Calu3 (cell line): ENCODE measurements around the gene OR10A5. TPM values are rescaled to one million over a fixed set of nuclear protein-coding genes. Genes with fewer than 3 reads are reported as not detected.

Experiments used
- BruUV-seq: library from RNA; stranded (reverse); fragments of 400-500 nt; replicated peaks from 2 replicates; lab custom pipeline; 2021; lab: Mats Ljungman, UMichigan
- CTCF ChIA-PET: fragments of 300-600 bp; sonication (Branson Sonifier 250); formaldehyde crosslinking; loops from one replicate; lab custom pipeline; 2022; ENCODE audit warnings: antibody characterized with exemption; lab: Charles Lee
- DNase-seq: peaks from one replicate; pipeline ENCODE4 v3.0.0; 2022
- H3K27ac Mint-ChIP-seq: one replicate; pipeline ENCODE4 v1.8.0; 2022; ENCODE audit warnings: mixed read lengths; ENCODE audit not compliant: unreplicated experiment
- H3K27me3 Mint-ChIP-seq: one replicate; pipeline ENCODE4 v1.8.0; 2022; ENCODE audit warnings: mixed read lengths; ENCODE audit not compliant: unreplicated experiment
- H3K36me3 Mint-ChIP-seq: one replicate; pipeline ENCODE4 v1.8.0; 2022; ENCODE audit warnings: mild to moderate bottlenecking, moderate library complexity, mixed read lengths; ENCODE audit not compliant: insufficient read depth, unreplicated experiment
- H3K4me1 Mint-ChIP-seq: one replicate; pipeline ENCODE4 v1.8.0; 2022; ENCODE audit warnings: mild to moderate bottlenecking, low read depth, mixed read lengths; ENCODE audit not compliant: unreplicated experiment
- H3K4me3 Mint-ChIP-seq: one replicate; pipeline ENCODE4 v1.8.0; 2022; ENCODE audit warnings: mild to moderate bottlenecking, low read depth, moderate library complexity, mixed read lengths; ENCODE audit not compliant: unreplicated experiment
- H3K9me3 Mint-ChIP-seq: one replicate; pipeline ENCODE4 v1.8.0; 2022; ENCODE audit warnings: low read depth, mixed read lengths; ENCODE audit not compliant: unreplicated experiment
- intact Hi-C: fragments of 100-400 bp; cut with micrococcal nuclease; formaldehyde crosslinking; loops from one replicate; pipeline ENCODE4 v1.10.0; 2022; ENCODE audit not compliant: unreplicated experiment
- total RNA-seq: library from RNA; stranded (reverse); gene quantifications from 2 replicates; pipeline ENCODE4 v1.2.3, GENCODE V29; 2022
- TF ChIP-seq, protein P1 (sequence below): fragments of 200-600 bp; IDR thresholded peaks from one replicate; pipeline ENCODE4 v1.8.0; 2022; ENCODE audit warnings: antibody characterized with exemption; ENCODE audit not compliant: unreplicated experiment

OR10A5 gene
- total RNA-seq, 1 experiment from 2014 or later, result not detected

GRCh38 chr11:6871278-6871677 is 25.8 kb downstream of the OR10A5 start:
- H3K4me3 Mint-ChIP-seq, result no peak overlapping the region
- no peaks in the 10 kb centered on the region for H3K9me3 Mint-ChIP-seq
- no peaks in the 10 kb centered on the region for H3K27me3 Mint-ChIP-seq
- TF ChIP-seq, protein P1, sequence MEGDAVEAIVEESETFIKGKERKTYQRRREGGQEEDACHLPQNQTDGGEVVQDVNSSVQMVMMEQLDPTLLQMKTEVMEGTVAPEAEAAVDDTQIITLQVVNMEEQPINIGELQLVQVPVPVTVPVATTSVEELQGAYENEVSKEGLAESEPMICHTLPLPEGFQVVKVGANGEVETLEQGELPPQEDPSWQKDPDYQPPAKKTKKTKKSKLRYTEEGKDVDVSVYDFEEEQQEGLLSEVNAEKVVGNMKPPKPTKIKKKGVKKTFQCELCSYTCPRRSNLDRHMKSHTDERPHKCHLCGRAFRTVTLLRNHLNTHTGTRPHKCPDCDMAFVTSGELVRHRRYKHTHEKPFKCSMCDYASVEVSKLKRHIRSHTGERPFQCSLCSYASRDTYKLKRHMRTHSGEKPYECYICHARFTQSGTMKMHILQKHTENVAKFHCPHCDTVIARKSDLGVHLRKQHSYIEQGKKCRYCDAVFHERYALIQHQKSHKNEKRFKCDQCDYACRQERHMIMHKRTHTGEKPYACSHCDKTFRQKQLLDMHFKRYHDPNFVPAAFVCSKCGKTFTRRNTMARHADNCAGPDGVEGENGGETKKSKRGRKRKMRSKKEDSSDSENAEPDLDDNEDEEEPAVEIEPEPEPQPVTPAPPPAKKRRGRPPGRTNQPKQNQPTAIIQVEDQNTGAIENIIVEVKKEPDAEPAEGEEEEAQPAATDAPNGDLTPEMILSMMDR, result no peak
- no TSS peak for BruUV-seq
- no peaks in the 10 kb centered on the region for H3K4me1 Mint-ChIP-seq
- H3K36me3 Mint-ChIP-seq, result no peaks in the 10 kb centered on the region
- intact Hi-C loops, result no loop called here
- CTCF ChIA-PET, result no interaction called here
- no peak overlapping the region for H3K27ac Mint-ChIP-seq
- DNase-seq, result no peak

GRCh38 chr11:6875761-6876160 is 30.3 kb downstream of the OR10A5 start:
- Mint-ChIP-seq H3K4me1 (no peaks in the 10 kb centered on the region), H3K27me3 (no peaks in the 10 kb centered on the region), H3K9me3 (peaks cover 3% of the 10 kb centered on the region), H3K27ac (no peak overlapping the region), H3K4me3 (no peak overlapping the region), H3K36me3 (no peaks in the 10 kb centered on the region)
- no peak for DNase-seq
- CTCF ChIA-PET, result no interaction called here
- intact Hi-C loops, result no loop called here
- TF ChIP-seq, protein P1, result no peak
- BruUV-seq, result no TSS peak

GRCh38 chr11:6876325-6876724 is 30.8 kb downstream of the OR10A5 start, which contains the start of gene OR10A4:
OR10A4 (plus strand) TSS chr11:6876625; CDS start chr11:6876648, 23 bp downstream.
- peaks cover 3% of the 10 kb centered on the region for H3K9me3 Mint-ChIP-seq
- CTCF ChIA-PET, result no interaction called here
- intact Hi-C loops, result no loop called here
- H3K4me1 Mint-ChIP-seq, result no peaks in the 10 kb centered on the region
- H3K4me3 Mint-ChIP-seq, result no peak within 1 kb of the TSS
- H3K27me3 Mint-ChIP-seq, result no peaks in the 10 kb centered on the region
- H3K27ac Mint-ChIP-seq, result no peak within 1 kb of the TSS
- DNase-seq, result no peak
- TF ChIP-seq, protein P1, result no peak
- no peaks in the 10 kb centered on the region for H3K36me3 Mint-ChIP-seq
- BruUV-seq, result no TSS peak

GRCh38 chr11:6876914-6877313 is 31.4 kb downstream of the OR10A5 start:
- no TSS peak for BruUV-seq
- DNase-seq, result no peak
- CTCF ChIA-PET, result no interaction called here
- TF ChIP-seq, protein P1, result no peak
- Mint-ChIP-seq H3K36me3 (no peaks in the 10 kb centered on the region), H3K27ac (no peak overlapping the region), H3K4me1 (no peaks in the 10 kb centered on the region), H3K4me3 (no peak overlapping the region), H3K9me3 (peaks cover 3% of the 10 kb centered on the region), H3K27me3 (no peaks in the 10 kb centered on the region)
- intact Hi-C loops, result no loop called here
